Measurements from ENCODE around the gene MAPK14. TPM values are rescaled to one million over a fixed set of nuclear protein-coding genes. Genes with fewer than 3 reads are reported as not detected.

The MAPK14 gene
- total and polyA plus RNA-seq, 2 donors from 2014 or later: 19.9 to 56.6 TPM

DNA sequence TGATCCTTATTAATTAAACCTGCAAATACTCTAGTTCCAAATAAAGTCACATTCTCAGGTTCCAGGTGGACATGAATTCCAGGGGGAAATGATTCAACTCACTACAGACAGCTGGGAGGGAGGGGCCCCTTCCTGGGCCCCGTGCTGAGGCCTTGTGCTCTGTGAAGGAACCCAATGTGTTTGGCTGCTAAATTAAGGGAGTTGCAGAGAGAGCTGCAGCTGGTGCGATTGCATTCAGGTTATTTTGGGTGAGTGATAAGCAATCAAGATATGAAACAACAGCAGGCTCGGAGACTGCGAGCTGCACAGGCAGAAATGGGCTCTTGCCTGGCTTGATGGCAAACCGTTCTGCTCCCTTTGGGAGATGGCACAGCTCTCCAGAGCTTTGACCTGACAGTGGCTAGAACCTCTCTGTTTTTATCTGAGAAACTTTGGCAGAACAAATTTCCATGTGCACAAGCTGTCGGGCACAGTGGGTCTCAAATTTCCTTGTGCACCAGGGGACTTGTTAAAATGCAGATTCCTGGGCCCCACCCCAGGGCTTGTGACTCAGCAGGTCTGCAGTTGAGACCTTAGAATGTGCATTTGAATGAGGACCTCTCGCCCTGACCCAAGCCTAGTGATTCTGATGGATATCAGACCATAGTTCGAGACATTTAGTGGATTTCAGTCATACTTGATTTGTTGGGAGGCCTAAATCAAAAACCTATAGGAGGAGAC is 112.5 kb downstream of the MAPK14 start:
- TF ChIP-seq, protein P1, sequence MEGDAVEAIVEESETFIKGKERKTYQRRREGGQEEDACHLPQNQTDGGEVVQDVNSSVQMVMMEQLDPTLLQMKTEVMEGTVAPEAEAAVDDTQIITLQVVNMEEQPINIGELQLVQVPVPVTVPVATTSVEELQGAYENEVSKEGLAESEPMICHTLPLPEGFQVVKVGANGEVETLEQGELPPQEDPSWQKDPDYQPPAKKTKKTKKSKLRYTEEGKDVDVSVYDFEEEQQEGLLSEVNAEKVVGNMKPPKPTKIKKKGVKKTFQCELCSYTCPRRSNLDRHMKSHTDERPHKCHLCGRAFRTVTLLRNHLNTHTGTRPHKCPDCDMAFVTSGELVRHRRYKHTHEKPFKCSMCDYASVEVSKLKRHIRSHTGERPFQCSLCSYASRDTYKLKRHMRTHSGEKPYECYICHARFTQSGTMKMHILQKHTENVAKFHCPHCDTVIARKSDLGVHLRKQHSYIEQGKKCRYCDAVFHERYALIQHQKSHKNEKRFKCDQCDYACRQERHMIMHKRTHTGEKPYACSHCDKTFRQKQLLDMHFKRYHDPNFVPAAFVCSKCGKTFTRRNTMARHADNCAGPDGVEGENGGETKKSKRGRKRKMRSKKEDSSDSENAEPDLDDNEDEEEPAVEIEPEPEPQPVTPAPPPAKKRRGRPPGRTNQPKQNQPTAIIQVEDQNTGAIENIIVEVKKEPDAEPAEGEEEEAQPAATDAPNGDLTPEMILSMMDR (IDR thresholded peaks at IDR 0.05; ENCODE audit: borderline replicate concordance, extremely low read depth, insufficient read depth): no peak
- no peaks in the 10 kb centered on the region for H3K9me3 ChIP-seq (ENCODE audit: control insufficient read depth in 2 of 3, insufficient read depth in 1 of 3, low read length in 3 of 3)
- H3K36me3 ChIP-seq (ENCODE audit: control insufficient read depth in 2 of 3, insufficient read depth in 3 of 3, low read length in 3 of 3): no peaks in the 10 kb centered on the region
- FAIRE-seq (no peak), DNase-seq (no peak)
- intact Hi-C loops (cut with DNase I): no loop called here
- H3K27me3 ChIP-seq (ENCODE audit: control insufficient read depth, insufficient read depth, low read length): no peaks in the 10 kb centered on the region
- H3K4me1 ChIP-seq (ENCODE audit: control insufficient read depth in 2 of 3, insufficient read depth in 2 of 3, low read depth in 1 of 3, low read length in 3 of 3): no peaks in the 10 kb centered on the region
- no peak overlapping the region for H3K9ac ChIP-seq (ENCODE audit: low read length in 3 of 3)
- H3K27ac ChIP-seq (ENCODE audit: low read depth in 2 of 2, low read length in 2 of 2): no peak overlapping the region
- H3K4me3 ChIP-seq (ENCODE audit: low read length in 3 of 3): no peak overlapping the region

DNA sequence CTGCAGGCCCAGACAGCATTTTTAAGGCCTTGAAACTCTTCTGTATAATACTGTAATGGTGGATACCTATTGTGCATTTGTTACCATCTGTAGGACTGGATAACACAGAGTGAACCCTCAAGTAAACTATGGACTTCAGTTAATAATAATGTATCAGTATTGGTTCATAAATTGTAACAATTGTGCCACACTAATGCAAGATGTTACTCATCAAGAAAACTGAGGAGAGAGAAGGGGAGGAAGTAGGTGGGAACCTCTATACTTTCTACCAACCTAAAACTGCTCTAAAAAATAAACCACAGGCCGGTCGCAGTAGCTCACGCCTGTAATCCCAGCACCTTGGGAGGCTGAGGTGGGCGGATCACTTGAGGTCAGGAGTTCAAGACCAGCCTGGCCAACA is 113.5 kb downstream of the MAPK14 start:
- H3K36me3 ChIP-seq (ENCODE audit: control insufficient read depth in 2 of 3, insufficient read depth in 3 of 3, low read length in 3 of 3): no peaks in the 10 kb centered on the region
- H3K4me1 ChIP-seq (ENCODE audit: control insufficient read depth in 2 of 3, insufficient read depth in 2 of 3, low read depth in 1 of 3, low read length in 3 of 3): no peaks in the 10 kb centered on the region
- no peak for FAIRE-seq
- intact Hi-C loops (cut with DNase I): no loop called here
- no peak overlapping the region for H3K9ac ChIP-seq (ENCODE audit: low read length in 3 of 3)
- no peaks in the 10 kb centered on the region for H3K27me3 ChIP-seq (ENCODE audit: control insufficient read depth, insufficient read depth, low read length)
- H3K27ac ChIP-seq (ENCODE audit: low read depth in 2 of 2, low read length in 2 of 2): no peak overlapping the region
- H3K4me3 ChIP-seq (ENCODE audit: low read length in 3 of 3): no peak overlapping the region
- TF ChIP-seq, protein P1 (IDR thresholded peaks at IDR 0.05; ENCODE audit: borderline replicate concordance, extremely low read depth, insufficient read depth): no peak
- no peak for DNase-seq
- H3K9me3 ChIP-seq (ENCODE audit: control insufficient read depth in 2 of 3, insufficient read depth in 1 of 3, low read length in 3 of 3): no peaks in the 10 kb centered on the region

DNA sequence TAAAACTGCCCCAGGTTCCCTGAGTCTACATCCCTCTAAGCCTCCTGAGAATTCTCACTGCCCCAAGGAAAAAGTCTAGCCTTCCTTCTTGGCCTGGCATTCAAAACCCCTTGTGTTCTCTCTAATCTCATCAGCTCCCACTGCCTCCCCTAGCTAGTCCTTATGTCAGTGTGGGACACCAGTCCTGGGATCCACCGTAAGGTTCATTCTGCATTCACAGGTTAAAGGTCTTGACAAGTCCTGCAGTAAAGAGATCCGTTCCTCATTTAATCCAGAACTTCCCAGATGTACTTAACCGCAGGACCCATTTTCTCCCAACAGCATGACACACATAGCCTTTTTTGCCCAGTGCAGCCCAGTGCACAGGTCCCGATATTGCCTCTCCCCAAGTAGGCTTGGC is 114.4 kb downstream of the MAPK14 start:
- H3K27me3 ChIP-seq (ENCODE audit: control insufficient read depth, insufficient read depth, low read length): no peaks in the 10 kb centered on the region
- FAIRE-seq (no peak), DNase-seq (no peak)
- TF ChIP-seq, protein P1 (IDR thresholded peaks at IDR 0.05; ENCODE audit: borderline replicate concordance, extremely low read depth, insufficient read depth): no peak
- H3K4me1 ChIP-seq (ENCODE audit: control insufficient read depth in 2 of 3, insufficient read depth in 2 of 3, low read depth in 1 of 3, low read length in 3 of 3): no peaks in the 10 kb centered on the region
- no peaks in the 10 kb centered on the region for H3K9me3 ChIP-seq (ENCODE audit: control insufficient read depth in 2 of 3, insufficient read depth in 1 of 3, low read length in 3 of 3)
- intact Hi-C loops (cut with DNase I): no loop called here
- no peak overlapping the region for H3K4me3 ChIP-seq (ENCODE audit: low read length in 3 of 3)
- no peak overlapping the region for H3K27ac ChIP-seq (ENCODE audit: low read depth in 2 of 2, low read length in 2 of 2)
- H3K9ac ChIP-seq (ENCODE audit: low read length in 3 of 3): no peak overlapping the region
- H3K36me3 ChIP-seq (ENCODE audit: control insufficient read depth in 2 of 3, insufficient read depth in 3 of 3, low read length in 3 of 3): no peaks in the 10 kb centered on the region
